HCT116 (cell line): Measurements from ENCODE around the gene OR51D1. TPM values are rescaled to one million over a fixed set of nuclear protein-coding genes. Genes with fewer than 3 reads are reported as not detected.

Experiments
- ATAC-seq: fragments of 200-7000 bp; cut with Tn5 transposase; 2 replicates; pipeline ENCODE4 v1.9.1; 2020; ENCODE audit warnings: mild to moderate bottlenecking, moderate library complexity
- BruUV-seq: library from RNA; stranded (reverse); fragments of 400-500 nt; replicated peaks from 2 replicates; lab custom pipeline; 2021; lab: Mats Ljungman, UMichigan
- CTCF ChIA-PET: fragments of 300-600 bp; sonication (Branson Sonifier 250); formaldehyde crosslinking; loops from one replicate; lab custom pipeline; 2021; ENCODE audit warnings: antibody characterized with exemption; lab: Charles Lee
- POLR2A ChIA-PET: fragments of 300-600, 350-600 bp; sonication (Branson Sonifier 250); formaldehyde crosslinking; loops from one replicate; lab custom pipeline; 2021; ENCODE audit warnings: antibody characterized with exemption; lab: Charles Lee
- RAD21 ChIA-PET, 2 experiments: fragments of 300-600 bp; sonication (Branson Sonifier 250); formaldehyde crosslinking; loops; one replicate each; lab custom pipeline; 2023; ENCODE audit warnings: low total read pairs in 2 of 2; ENCODE audit not compliant: uncharacterized antibody in 2 of 2, unreplicated experiment in 2 of 2, low non-redundant PET in 1 of 2; lab: Charles Lee
- DNase-seq: peaks from one replicate; pipeline ENCODE4 v3.0.0-alpha.2; 2010; ENCODE audit warnings: low read depth, low spot score
- H2AFZ ChIP-seq: fragments of 200-600 bp; shearing (Covaris generic), sonication (generic); 2 replicates; pipeline ENCODE4 v1.6.1; 2017; ENCODE audit warnings: low read depth, mixed run types, mixed read lengths, antibody characterized with exemption, low read length; ENCODE audit not compliant: poor library complexity, severe bottlenecking
- H3K27ac ChIP-seq: 2 replicates; pipeline ENCODE4 v1.5.1; 2012; ENCODE audit warnings: low read depth, low read length
- H3K27me3 ChIP-seq: fragments of 200-600 bp; sonication (generic); 2 replicates; pipeline ENCODE4 v1.6.1; 2016; ENCODE audit warnings: mixed run types, low read length, mixed read lengths; ENCODE audit not compliant: insufficient read depth
- H3K36me3 ChIP-seq, 2 experiments: fragments of 200-500 bp in 1 of 2; fragments of 200-600 bp in 1 of 2; sonication (Bioruptor generic) in 1 of 2; sonication (generic) in 1 of 2; 2 replicates each; pipeline versions ENCODE4 v1.5.1 to v1.6.1; 2014 to 2016; ENCODE audit warnings: low read length in 2 of 2, inconsistent platforms in 1 of 2, mixed read lengths in 1 of 2, mixed run types in 1 of 2; ENCODE audit not compliant: insufficient read depth in 2 of 2, control insufficient read depth in 1 of 2
- H3K4me1 ChIP-seq, 2 experiments: fragments of 200-600 bp in 1 of 2; sonication (generic) in 1 of 2; 2 replicates each; pipeline versions ENCODE4 v1.5.1 to v1.6.1; 2012 to 2017; ENCODE audit warnings: low read length in 2 of 2, inconsistent platforms in 1 of 2, mild to moderate bottlenecking in 1 of 2, mixed read lengths in 1 of 2, mixed run types in 1 of 2, moderate library complexity in 1 of 2; ENCODE audit not compliant: insufficient read depth in 2 of 2, control insufficient read depth in 1 of 2
- H3K4me2 ChIP-seq: fragments of 200-600 bp; sonication (generic); 2 replicates; pipeline ENCODE4 v1.6.1; 2017; ENCODE audit warnings: mixed run types, low read length, mixed read lengths
- H3K4me3 ChIP-seq, 2 experiments: fragments of 200-600 bp in 1 of 2; sonication (generic) in 1 of 2; replicated peaks in 1 of 2; 2 replicates each; pipeline ENCODE4 v1.5.1; 2011 to 2016; ENCODE audit warnings: low read length in 2 of 2, control low read depth in 1 of 2, low read depth in 1 of 2, mild to moderate bottlenecking in 1 of 2, mixed read lengths in 1 of 2, mixed run types in 1 of 2
- H3K79me2 ChIP-seq: fragments of 200-600 bp; sonication (generic); 2 replicates; pipeline ENCODE4 v1.6.1; 2017; ENCODE audit warnings: mild to moderate bottlenecking, mixed run types, low read length, moderate library complexity, mixed read lengths; ENCODE audit not compliant: insufficient read depth
- H3K9ac ChIP-seq: fragments of 200-600 bp; sonication (generic); 2 replicates; pipeline ENCODE4 v1.6.1; 2016; ENCODE audit warnings: low read length, mixed read lengths
- H3K9me2 ChIP-seq: fragments of 200-600 bp; sonication (generic), shearing (Covaris generic); 2 replicates; pipeline ENCODE4 v1.6.1; 2017; ENCODE audit warnings: mixed run types, mild to moderate bottlenecking, moderate library complexity; ENCODE audit not compliant: insufficient read depth
- H3K9me3 ChIP-seq, 2 experiments: fragments of 200-500 bp in 1 of 2; fragments of 200-600 bp in 1 of 2; sonication (Bioruptor generic) in 1 of 2; sonication (generic) in 1 of 2; 2 replicates each; pipeline ENCODE4 v1.6.1; 2014 to 2017; ENCODE audit warnings: low read length in 2 of 2, mixed read lengths in 2 of 2, inconsistent platforms in 1 of 2, low read depth in 1 of 2, mild to moderate bottlenecking in 1 of 2, mixed run types in 1 of 2, moderate library complexity in 1 of 2; ENCODE audit not compliant: control insufficient read depth in 1 of 2, insufficient read depth in 1 of 2
- H4K20me1 ChIP-seq: fragments of 200-600 bp; sonication (generic), shearing (Covaris generic); 2 replicates; pipeline ENCODE4 v1.6.1; 2017; ENCODE audit warnings: mixed run types, mild to moderate bottlenecking, moderate library complexity; ENCODE audit not compliant: insufficient read depth
- EGR1 ChIP-seq: IDR thresholded peaks from 2 replicates; pipeline ENCODE4 v1.6.1; 2012; ENCODE audit warnings: low read depth
- EZH2 ChIP-seq: fragments of 200-600 bp; sonication (generic); IDR thresholded peaks from 2 replicates; pipeline ENCODE4 v1.6.1; 2017; ENCODE audit warnings: antibody characterized with exemption, mixed run types
- JUND ChIP-seq: IDR thresholded peaks from 2 replicates; pipeline ENCODE4 v1.6.1; 2012
- POLR2A ChIP-seq: IDR thresholded peaks from 2 replicates; pipeline ENCODE4 v1.7.0; 2011; ENCODE audit warnings: borderline replicate concordance; ENCODE audit not compliant: insufficient read depth, insufficient read length; ENCODE audit errors: extremely low read depth
- RAD21 ChIP-seq: IDR thresholded peaks from 2 replicates; pipeline ENCODE4 v1.6.1; 2012; ENCODE audit warnings: low read depth, mild to moderate bottlenecking
- REST ChIP-seq: IDR thresholded peaks from 2 replicates; pipeline ENCODE4 v1.6.1; 2012; ENCODE audit warnings: low read depth
- SP1 ChIP-seq: IDR thresholded peaks from 2 replicates; pipeline ENCODE4 v1.6.1; 2012; ENCODE audit warnings: low read depth
- TCF7L2 ChIP-seq: IDR thresholded peaks from 2 replicates; pipeline ENCODE4 v1.7.0; 2011; ENCODE audit warnings: borderline replicate concordance, inconsistent platforms; ENCODE audit not compliant: insufficient read depth, insufficient read length; ENCODE audit errors: extremely low read depth
- ZNF274 ChIP-seq: fragments of 200-500 bp; sonication (Bioruptor generic); IDR thresholded peaks from 2 replicates; pipeline ENCODE4 v1.6.1; 2014; ENCODE audit warnings: mild to moderate bottlenecking, low read depth, low read length, inconsistent platforms
- intact Hi-C: fragments of 100-400 bp; cut with micrococcal nuclease; formaldehyde crosslinking; loops from 2 replicates; pipeline ENCODE4 v1.10.0; 2022
- total RNA-seq: library from RNA; stranded (reverse); gene quantifications from one replicate; pipeline ENCODE4 v1.2.1, GENCODE V29; 2021; ENCODE audit not compliant: unreplicated experiment
- TF ChIP-seq, protein P1 (sequence below): IDR thresholded peaks from 2 replicates; pipeline ENCODE4 v1.6.1; 2011; ENCODE audit warnings: mild to moderate bottlenecking, low read length, moderate library complexity; ENCODE audit not compliant: insufficient replicate concordance; ENCODE audit errors: extremely low read depth
- TF ChIP-seq, protein P2 (sequence below): IDR thresholded peaks from 2 replicates; pipeline ENCODE4 v1.6.1; 2012
- TF ChIP-seq, protein P3 (sequence below), 3 experiments: fragments of 200-600 bp in 1 of 3; sonication (generic) in 1 of 3; IDR thresholded peaks in 2 of 3; conservative IDR thresholded peaks in 1 of 3; 2 replicates each; pipeline ENCODE4 v1.5.1; 2012 to 2017; ENCODE audit warnings: low read depth in 2 of 3, low read length in 2 of 3, antibody characterized with exemption in 1 of 3, borderline replicate concordance in 1 of 3, control low read depth in 1 of 3, mild to moderate bottlenecking in 1 of 3, mixed read lengths in 1 of 3, mixed run types in 1 of 3, moderate library complexity in 1 of 3; ENCODE audit not compliant: insufficient read depth in 1 of 3

The OR51D1 gene
- total RNA-seq, 1 experiment from 2014 or later, result not detected

DNA sequence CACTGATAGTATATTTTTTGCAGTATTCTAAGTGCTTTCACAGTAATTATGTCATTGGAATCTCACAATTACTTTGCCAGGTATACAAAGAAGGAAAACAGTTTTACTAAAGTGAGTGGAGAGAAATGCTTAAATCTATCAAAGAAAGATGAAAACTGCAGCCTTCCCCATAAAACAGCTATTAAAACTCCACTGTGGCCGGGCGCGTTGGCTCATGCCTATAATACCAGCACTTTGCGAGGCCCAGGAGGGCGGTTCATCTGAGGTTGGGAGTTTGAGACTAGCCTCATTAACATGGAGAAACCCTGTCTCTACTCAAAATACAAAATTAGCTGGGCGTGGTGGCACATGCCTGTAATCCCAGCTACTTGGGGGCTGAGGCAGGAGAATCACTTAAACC, 25.6 kb downstream of the OR51D1 start:
- no peak for ATAC-seq
- ChIA-PET POLR2A (no interaction called here), RAD21 (no interaction called here), CTCF (interaction anchor here (2.0 kb wide), 1 partner anchor 26 kb away, joined by 11 read pairs; the partner anchor contains the start of gene OR51D1)
- no peaks in the 10 kb centered on the region for H3K9me2 ChIP-seq
- H3K4me1 ChIP-seq, result no peaks in the 10 kb centered on the region
- no peak for DNase-seq
- no peaks in the 10 kb centered on the region for H3K79me2 ChIP-seq
- H3K27ac ChIP-seq, result no peak overlapping the region
- peaks cover 74% of the 10 kb centered on the region for H3K27me3 ChIP-seq
- H3K9ac ChIP-seq, result no peak overlapping the region
- TF ChIP-seq, protein P1, sequence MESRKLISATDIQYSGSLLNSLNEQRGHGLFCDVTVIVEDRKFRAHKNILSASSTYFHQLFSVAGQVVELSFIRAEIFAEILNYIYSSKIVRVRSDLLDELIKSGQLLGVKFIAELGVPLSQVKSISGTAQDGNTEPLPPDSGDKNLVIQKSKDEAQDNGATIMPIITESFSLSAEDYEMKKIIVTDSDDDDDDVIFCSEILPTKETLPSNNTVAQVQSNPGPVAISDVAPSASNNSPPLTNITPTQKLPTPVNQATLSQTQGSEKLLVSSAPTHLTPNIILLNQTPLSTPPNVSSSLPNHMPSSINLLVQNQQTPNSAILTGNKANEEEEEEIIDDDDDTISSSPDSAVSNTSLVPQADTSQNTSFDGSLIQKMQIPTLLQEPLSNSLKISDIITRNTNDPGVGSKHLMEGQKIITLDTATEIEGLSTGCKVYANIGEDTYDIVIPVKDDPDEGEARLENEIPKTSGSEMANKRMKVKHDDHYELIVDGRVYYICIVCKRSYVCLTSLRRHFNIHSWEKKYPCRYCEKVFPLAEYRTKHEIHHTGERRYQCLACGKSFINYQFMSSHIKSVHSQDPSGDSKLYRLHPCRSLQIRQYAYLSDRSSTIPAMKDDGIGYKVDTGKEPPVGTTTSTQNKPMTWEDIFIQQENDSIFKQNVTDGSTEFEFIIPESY, result no peak
- no peak for TF ChIP-seq JUND
- no peak for TF ChIP-seq EGR1
- TF ChIP-seq EZH2, result no peak
- TF ChIP-seq ZNF274, result no peak
- no peak for TF ChIP-seq RAD21
- TF ChIP-seq SP1, result no peak
- TF ChIP-seq, protein P2, sequence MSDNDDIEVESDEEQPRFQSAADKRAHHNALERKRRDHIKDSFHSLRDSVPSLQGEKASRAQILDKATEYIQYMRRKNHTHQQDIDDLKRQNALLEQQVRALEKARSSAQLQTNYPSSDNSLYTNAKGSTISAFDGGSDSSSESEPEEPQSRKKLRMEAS, result no peak
- no peak for TF ChIP-seq REST
- TF ChIP-seq, protein P3, sequence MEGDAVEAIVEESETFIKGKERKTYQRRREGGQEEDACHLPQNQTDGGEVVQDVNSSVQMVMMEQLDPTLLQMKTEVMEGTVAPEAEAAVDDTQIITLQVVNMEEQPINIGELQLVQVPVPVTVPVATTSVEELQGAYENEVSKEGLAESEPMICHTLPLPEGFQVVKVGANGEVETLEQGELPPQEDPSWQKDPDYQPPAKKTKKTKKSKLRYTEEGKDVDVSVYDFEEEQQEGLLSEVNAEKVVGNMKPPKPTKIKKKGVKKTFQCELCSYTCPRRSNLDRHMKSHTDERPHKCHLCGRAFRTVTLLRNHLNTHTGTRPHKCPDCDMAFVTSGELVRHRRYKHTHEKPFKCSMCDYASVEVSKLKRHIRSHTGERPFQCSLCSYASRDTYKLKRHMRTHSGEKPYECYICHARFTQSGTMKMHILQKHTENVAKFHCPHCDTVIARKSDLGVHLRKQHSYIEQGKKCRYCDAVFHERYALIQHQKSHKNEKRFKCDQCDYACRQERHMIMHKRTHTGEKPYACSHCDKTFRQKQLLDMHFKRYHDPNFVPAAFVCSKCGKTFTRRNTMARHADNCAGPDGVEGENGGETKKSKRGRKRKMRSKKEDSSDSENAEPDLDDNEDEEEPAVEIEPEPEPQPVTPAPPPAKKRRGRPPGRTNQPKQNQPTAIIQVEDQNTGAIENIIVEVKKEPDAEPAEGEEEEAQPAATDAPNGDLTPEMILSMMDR (IDR thresholded peaks at IDR 0.05 in 2 of 3, conservative IDR thresholded peaks at IDR 0.05 in 1 of 3; ENCODE audit: borderline replicate concordance in 1 of 3, insufficient read depth in 1 of 3, low read depth in 2 of 3, low read length in 2 of 3), result no peak
- no peak for TF ChIP-seq POLR2A
- no peak for TF ChIP-seq TCF7L2
- intact Hi-C loops, result no loop called here
- BruUV-seq, result no TSS peak
- no peaks in the 10 kb centered on the region for H4K20me1 ChIP-seq
- H3K36me3 ChIP-seq, result no peaks in the 10 kb centered on the region
- no peaks in the 10 kb centered on the region for H3K9me3 ChIP-seq
- no peak overlapping the region for H2AFZ ChIP-seq
- no peak overlapping the region for H3K4me3 ChIP-seq
- no peak overlapping the region for H3K4me2 ChIP-seq
